ENCODE measurements around the gene SORCS2. TPM values are rescaled to one million over a fixed set of nuclear protein-coding genes. Genes with fewer than 3 reads are reported as not detected.

The SORCS2 gene
- total RNA-seq, 6 experiments from 2014 or later, result 0.18 to 6.2 (median 3.1) TPM

DNA sequence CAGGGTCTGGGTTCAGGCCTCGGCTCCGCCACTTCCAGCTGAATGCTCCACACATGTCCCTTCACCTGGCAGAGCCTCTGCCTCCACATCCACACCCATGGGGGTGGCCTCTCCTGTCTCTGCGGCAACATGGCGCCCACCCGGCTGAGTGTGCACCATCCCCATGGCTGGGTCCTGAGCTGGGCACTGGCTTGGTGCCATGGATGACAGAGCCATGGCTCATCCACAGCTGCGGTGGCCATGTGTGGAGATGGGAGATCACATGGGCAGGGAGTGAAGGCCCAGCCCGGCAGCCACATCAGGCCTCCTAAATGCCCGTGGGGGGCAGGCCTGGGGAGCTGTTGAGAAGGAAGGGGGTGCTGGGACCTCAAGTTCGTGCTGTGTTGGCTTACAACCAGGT lies 533.6 kb downstream of the SORCS2 start:
- H3K36me3 ChIP-seq, result no peaks in the 10 kb centered on the region
- DNase-seq (no peak), ATAC-seq (no peak)
- H3K27ac ChIP-seq, result no peak overlapping the region
- intact Hi-C loops (cut with DNase I), result loop anchor here in 1 of 2 donors (10.0 kb wide), 1 partner anchor 541 kb away; no protein-coding TSS in a partner anchor
- no peaks in the 10 kb centered on the region for H3K27me3 ChIP-seq
- H3K9me3 ChIP-seq, result no peaks in the 10 kb centered on the region
- H3K4me1 ChIP-seq, result no peaks in the 10 kb centered on the region
- no peak for TF ChIP-seq POLR2A (IDR thresholded peaks at IDR 0.05)
- TF ChIP-seq, protein P1, sequence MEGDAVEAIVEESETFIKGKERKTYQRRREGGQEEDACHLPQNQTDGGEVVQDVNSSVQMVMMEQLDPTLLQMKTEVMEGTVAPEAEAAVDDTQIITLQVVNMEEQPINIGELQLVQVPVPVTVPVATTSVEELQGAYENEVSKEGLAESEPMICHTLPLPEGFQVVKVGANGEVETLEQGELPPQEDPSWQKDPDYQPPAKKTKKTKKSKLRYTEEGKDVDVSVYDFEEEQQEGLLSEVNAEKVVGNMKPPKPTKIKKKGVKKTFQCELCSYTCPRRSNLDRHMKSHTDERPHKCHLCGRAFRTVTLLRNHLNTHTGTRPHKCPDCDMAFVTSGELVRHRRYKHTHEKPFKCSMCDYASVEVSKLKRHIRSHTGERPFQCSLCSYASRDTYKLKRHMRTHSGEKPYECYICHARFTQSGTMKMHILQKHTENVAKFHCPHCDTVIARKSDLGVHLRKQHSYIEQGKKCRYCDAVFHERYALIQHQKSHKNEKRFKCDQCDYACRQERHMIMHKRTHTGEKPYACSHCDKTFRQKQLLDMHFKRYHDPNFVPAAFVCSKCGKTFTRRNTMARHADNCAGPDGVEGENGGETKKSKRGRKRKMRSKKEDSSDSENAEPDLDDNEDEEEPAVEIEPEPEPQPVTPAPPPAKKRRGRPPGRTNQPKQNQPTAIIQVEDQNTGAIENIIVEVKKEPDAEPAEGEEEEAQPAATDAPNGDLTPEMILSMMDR (IDR thresholded peaks at IDR 0.05), result no peak
- 81% methylated on average over 3 of the region's 9 CpGs for WGBS (ENCODE audit: insufficient coverage, low coverage, low lambda C conversion rate, missing lambda C conversion rate)
- no peak overlapping the region for H3K4me3 ChIP-seq

DNA sequence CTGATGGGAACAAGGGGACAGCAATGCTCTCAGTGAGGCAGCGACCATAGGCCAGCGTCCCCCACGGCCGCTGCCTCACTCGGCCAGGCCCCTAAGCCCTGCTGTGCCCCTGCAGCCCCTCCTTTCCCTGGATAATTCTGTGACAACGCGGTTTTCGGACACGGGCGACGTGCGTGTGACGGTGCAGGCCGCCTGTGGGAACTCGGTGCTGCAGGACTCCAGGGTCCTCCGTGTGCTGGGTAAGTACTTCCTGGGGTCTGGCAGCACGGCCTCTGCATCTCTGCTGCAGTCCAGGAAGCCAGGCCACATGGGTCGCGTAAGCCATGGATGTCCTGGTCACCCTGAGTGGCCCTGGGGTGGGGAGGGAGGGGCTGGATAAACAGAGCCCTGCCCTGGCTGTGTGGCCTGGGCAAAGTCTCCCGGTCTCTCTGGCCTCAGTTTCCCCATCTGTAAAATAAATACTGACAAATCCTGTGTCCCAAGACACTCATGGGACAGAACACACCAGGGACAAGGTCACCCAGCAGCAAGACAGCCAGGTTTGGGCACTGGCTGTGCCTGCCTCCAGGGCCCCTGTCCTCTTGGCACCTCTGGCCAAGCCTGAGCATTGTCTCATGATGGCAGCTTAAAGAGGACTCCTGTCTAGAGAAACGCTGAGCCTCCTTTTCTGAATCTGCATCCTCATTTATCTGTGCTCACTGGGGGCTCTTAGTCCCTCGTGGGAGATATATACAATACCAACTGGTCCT lies 534.5 kb downstream of the SORCS2 start:
- H3K36me3 ChIP-seq, result no peaks in the 10 kb centered on the region
- WGBS (ENCODE audit: insufficient coverage, low coverage, low lambda C conversion rate, missing lambda C conversion rate), result 69% methylated on average over 5 of the region's 22 CpGs
- no peaks in the 10 kb centered on the region for H3K4me1 ChIP-seq
- no peaks in the 10 kb centered on the region for H3K9me3 ChIP-seq
- DNase-seq, result no peak
- intact Hi-C loops (cut with DNase I), result loop anchor here in 1 of 2 donors (10.0 kb wide), 1 partner anchor 542 kb away; no protein-coding TSS in a partner anchor
- TF ChIP-seq POLR2A (IDR thresholded peaks at IDR 0.05), result no peak
- TF ChIP-seq, protein P1 (IDR thresholded peaks at IDR 0.05), result no peak
- no peak for ATAC-seq
- H3K4me3 ChIP-seq, result no peak overlapping the region
- no peaks in the 10 kb centered on the region for H3K27me3 ChIP-seq
- no peak overlapping the region for H3K27ac ChIP-seq

DNA sequence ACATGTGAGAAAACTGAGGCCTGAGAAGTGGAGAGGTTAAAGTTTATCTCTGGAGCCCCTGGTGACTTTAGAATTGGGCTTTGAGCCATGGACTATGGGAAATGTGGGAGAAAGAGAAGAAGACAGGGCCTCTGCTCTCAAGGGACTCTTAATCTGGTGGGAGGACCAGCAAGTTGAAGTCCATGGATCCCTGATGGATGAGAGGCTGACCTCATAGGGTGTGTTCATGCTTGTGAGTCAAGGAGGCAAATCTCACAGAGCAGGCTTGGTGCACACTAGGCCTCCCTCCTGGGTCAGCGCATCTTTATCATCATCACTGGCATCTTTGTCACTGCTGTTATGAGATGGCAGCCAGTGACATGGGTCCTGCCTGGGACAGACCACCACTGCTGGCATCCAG lies 535.4 kb downstream of the SORCS2 start:
- H3K27me3 ChIP-seq, result no peaks in the 10 kb centered on the region
- H3K9me3 ChIP-seq, result no peaks in the 10 kb centered on the region
- no peak overlapping the region for H3K4me3 ChIP-seq
- intact Hi-C loops (cut with DNase I), result loop anchor here in 1 of 2 donors (10.0 kb wide), 1 partner anchor 543 kb away; no protein-coding TSS in a partner anchor
- WGBS (ENCODE audit: insufficient coverage, low coverage, low lambda C conversion rate, missing lambda C conversion rate), result 100% methylated on average over 1 of the region's 1 CpG
- TF ChIP-seq POLR2A (IDR thresholded peaks at IDR 0.05), result no peak
- TF ChIP-seq, protein P1 (IDR thresholded peaks at IDR 0.05), result no peak
- DNase-seq (no peak), ATAC-seq (no peak)
- no peaks in the 10 kb centered on the region for H3K4me1 ChIP-seq
- no peaks in the 10 kb centered on the region for H3K36me3 ChIP-seq
- no peak overlapping the region for H3K27ac ChIP-seq

DNA sequence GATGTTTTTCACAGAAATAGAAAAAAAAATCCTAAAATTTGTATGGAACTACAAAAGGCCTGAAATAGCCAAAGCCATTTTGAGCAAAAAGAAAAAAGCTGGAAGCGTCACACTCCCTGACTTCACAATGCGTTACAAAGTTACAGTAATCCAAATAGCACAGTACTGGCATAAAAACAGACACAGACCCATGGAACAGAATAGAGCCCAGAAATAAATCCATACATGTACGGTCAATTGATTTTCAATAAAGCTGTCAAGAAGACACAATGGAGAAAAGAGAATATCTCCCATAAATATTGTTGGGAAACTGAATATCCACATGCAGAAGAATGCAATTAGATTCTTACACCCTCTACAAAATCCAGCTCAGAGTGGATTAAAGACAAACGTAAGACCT lies 539.1 kb downstream of the SORCS2 start:
- Histone ChIP-seq H3K27ac (no peak overlapping the region), H3K36me3 (no peaks in the 10 kb centered on the region), H3K27me3 (no peaks in the 10 kb centered on the region), H3K4me1 (no peaks in the 10 kb centered on the region), H3K9me3 (no peaks in the 10 kb centered on the region), H3K4me3 (no peak overlapping the region)
- WGBS (ENCODE audit: insufficient coverage, low coverage, low lambda C conversion rate, missing lambda C conversion rate), result 80% methylated on average over 4 of the region's 4 CpGs
- DNase-seq, result no peak
- TF ChIP-seq POLR2A (IDR thresholded peaks at IDR 0.05), result no peak
- TF ChIP-seq, protein P1 (IDR thresholded peaks at IDR 0.05), result no peak
- ATAC-seq, result no peak
- intact Hi-C loops (cut with DNase I), result no loop called here

Data from right lobe of liver (tissue), 6 donors.